GM12878 (cell line): ENCODE results near the gene VEZF1. TPM values are rescaled to one million over a fixed set of nuclear protein-coding genes. Genes with fewer than 3 reads are reported as not detected.

Source experiments
- ATAC-seq: fragments of 200-7000 bp; cut with Tn5 transposase; 3 replicates; pipeline ENCODE4 v1.9.1; 2020; ENCODE audit warnings: mild to moderate bottlenecking, moderate library complexity
- BruUV-seq: library from RNA; stranded (reverse); fragments of 400-500 nt; replicated peaks from 2 replicates; lab custom pipeline; 2021; lab: Mats Ljungman, UMichigan
- CTCF ChIA-PET: fragments of 300-600 bp; sonication (Branson Sonifier 250); formaldehyde crosslinking; extraction: SDS; loops from one replicate; lab custom pipeline; 2021; ENCODE audit warnings: inconsistent platforms; lab: Yijun Ruan, JAX
- POLR2A ChIA-PET: fragments of 350-600 bp; formaldehyde crosslinking; extraction: SDS; loops from one replicate; lab custom pipeline; 2021; ENCODE audit warnings: inconsistent platforms; lab: Charles Lee
- RAD21 ChIA-PET: fragments of 300-600 bp; sonication (Branson Sonifier 250); formaldehyde crosslinking; loops from one replicate; lab custom pipeline; 2023; ENCODE audit warnings: antibody characterized with exemption; ENCODE audit not compliant: unreplicated experiment; lab: Charles Lee
- SMC1A ChIA-PET: fragments of 300-600 bp; sonication (Branson Sonifier 250); formaldehyde crosslinking; loops from one replicate; lab custom pipeline; 2023; ENCODE audit not compliant: unreplicated experiment, uncharacterized antibody; lab: Charles Lee
- DNase-seq: peaks from one replicate; pipeline ENCODE4 v3.0.0-alpha.2; 2011; ENCODE audit warnings: low read depth, low spot score
- FAIRE-seq: peaks from 3 replicates; lab custom pipeline; 2011; peaks lifted over from hg19 to GRCh38; lab: Jason Lieb, UNC
- H2AFZ ChIP-seq: 2 replicates; pipeline ENCODE4 v1.6.0; 2011; ENCODE audit warnings: low read depth, low read length, control low read depth; ENCODE audit not compliant: control insufficient read depth
- H3K27ac ChIP-seq: 2 replicates; pipeline ENCODE4 v1.5.1; 2011; ENCODE audit warnings: control low read depth; ENCODE audit not compliant: control insufficient read depth, insufficient read depth
- H3K27me3 ChIP-seq, 2 experiments: replicated peaks in 1 of 2; 2 replicates each; pipeline versions ENCODE4 v1.6.0 to v1.6.1; 2011; ENCODE audit warnings: low read length in 1 of 2; ENCODE audit not compliant: control insufficient read depth in 2 of 2, insufficient read depth in 2 of 2
- H3K36me3 ChIP-seq, 2 experiments: 2 replicates each; pipeline ENCODE4 v1.5.1; 2011; ENCODE audit warnings: low read length in 1 of 2; ENCODE audit not compliant: control insufficient read depth in 2 of 2, insufficient read depth in 2 of 2
- H3K4me1 ChIP-seq: 2 replicates; pipeline ENCODE4 v1.6.1; 2011; ENCODE audit warnings: mild to moderate bottlenecking, low read length, moderate library complexity, mixed read lengths; ENCODE audit not compliant: control insufficient read depth, insufficient read depth
- H3K4me2 ChIP-seq: 2 replicates; pipeline ENCODE4 v1.6.0; 2011; ENCODE audit warnings: control low read depth; ENCODE audit not compliant: control insufficient read depth, insufficient read depth
- H3K4me3 ChIP-seq: fragments of 200-600 bp; sonication (generic); 2 replicates; pipeline ENCODE4 v1.5.1; 2016
- H3K79me2 ChIP-seq: 2 replicates; pipeline ENCODE4 v1.6.0; 2011; ENCODE audit warnings: low read length; ENCODE audit not compliant: control insufficient read depth, insufficient read depth
- H3K9ac ChIP-seq: 2 replicates; pipeline ENCODE4 v1.8.0; 2011; ENCODE audit warnings: low read length, control low read depth, mixed read lengths; ENCODE audit not compliant: control insufficient read depth, insufficient read depth
- H3K9me3 ChIP-seq: replicated peaks from 3 replicates; pipeline ENCODE4 v1.5.1; 2011; ENCODE audit warnings: mild to moderate bottlenecking, low read length; ENCODE audit not compliant: control insufficient read depth, insufficient read depth
- H4K20me1 ChIP-seq: 2 replicates; pipeline ENCODE4 v1.6.0; 2011; ENCODE audit not compliant: control insufficient read depth, insufficient read depth
- BMI1 ChIP-seq: fragments of 450-650 bp; IDR thresholded peaks from 2 replicates; pipeline ENCODE4 v1.6.1; 2016; ENCODE audit warnings: mild to moderate bottlenecking, moderate library complexity, borderline replicate concordance
- MEF2A ChIP-seq: IDR thresholded peaks from 2 replicates; pipeline ENCODE4 v1.6.1; 2011; ENCODE audit warnings: low read depth, mild to moderate bottlenecking, low read length, moderate library complexity; ENCODE audit not compliant: insufficient read depth
- MYC ChIP-seq: IDR thresholded peaks from 2 replicates; pipeline ENCODE4 v1.6.1; 2011; ENCODE audit warnings: mild to moderate bottlenecking, low read length, moderate library complexity, inconsistent platforms; ENCODE audit not compliant: insufficient read depth, insufficient replicate concordance, insufficient read length, severe bottlenecking
- NFYB ChIP-seq: IDR thresholded peaks from 2 replicates; pipeline ENCODE4 v1.6.1; 2011; ENCODE audit warnings: low read depth, mild to moderate bottlenecking, low read length, improper control_type of control experiment, moderate library complexity; ENCODE audit not compliant: insufficient read depth
- RAD21 ChIP-seq: IDR thresholded peaks from 2 replicates; pipeline ENCODE4 v1.6.1; 2011; ENCODE audit warnings: mild to moderate bottlenecking, low read depth, low read length, moderate library complexity; ENCODE audit not compliant: insufficient read depth
- RFX5 ChIP-seq: IDR thresholded peaks from 2 replicates; pipeline ENCODE4 v1.6.1; 2011; ENCODE audit warnings: low read depth, low read length, improper control_type of control experiment
- SMAD5 ChIP-seq: IDR thresholded peaks from 2 replicates; pipeline ENCODE4 v1.6.1; 2016; ENCODE audit warnings: antibody characterized with exemption, low read depth
- TCF7 ChIP-seq: IDR thresholded peaks from 2 replicates; pipeline ENCODE4 v1.6.1; 2014; ENCODE audit warnings: antibody characterized with exemption, borderline replicate concordance
- YY1 ChIP-seq: IDR thresholded peaks from 2 replicates; pipeline ENCODE4 v1.6.1; 2011; ENCODE audit warnings: low read depth, mild to moderate bottlenecking, low read length
- WGBS: methylation state at CpG from one replicate; pipeline ENCODE4 v1.1.6; 2016; ENCODE audit warnings: low lambda C conversion rate; ENCODE audit not compliant: insufficient replicate concordance, insufficient coverage; ENCODE audit errors: missing lambda C conversion rate; 5-methylcytosine and 5-hydroxymethylcytosine counted together
- in situ Hi-C: fragments of 300-500 bp; cut with MboI; formaldehyde crosslinking; loops from 9 replicates; pipeline ENCODE4 v1.14.3; 2018; ENCODE audit warnings: mixed read lengths
- intact Hi-C: fragments of 100-400 bp; cut with micrococcal nuclease; formaldehyde crosslinking; loops from one replicate; pipeline ENCODE4 v1.14.2; 2022; ENCODE audit not compliant: unreplicated experiment
- polyA plus RNA-seq, 11 experiments: library from polyadenylated mRNA; depleted of rRNA in 4 of 11; unstranded in 6 of 11; stranded (reverse) in 5 of 11; fragments of >200 nt; fragmentation: Nextera tagmentation in 4 of 11; fragmentation: Illumina TruSeq in 1 of 11; extraction: Ambion mirVana in 4 of 11; extraction: Trizol in 1 of 11; gene quantifications; 1 replicate in 1 of 11; 2 replicates in 10 of 11; pipeline versions ENCODE4 v1.2.1 to v1.2.3, GENCODE V29; 2011 to 2016; ENCODE audit warnings: inconsistent platforms in 2 of 11, missing spikeins in 2 of 11, low read depth in 1 of 11
- total RNA-seq, 4 experiments: library from RNA; depleted of rRNA in 3 of 4; stranded (reverse); fragments of >200 nt in 3 of 4; fragmentation: Illumina TruSeq in 1 of 4; extraction: Trizol in 1 of 4; gene quantifications; 2 replicates each; pipeline versions ENCODE4 v1.2.1 to v1.2.3, GENCODE V29; 2013 to 2021
- TF ChIP-seq, protein P1 (sequence below): IDR thresholded peaks from 2 replicates; pipeline ENCODE4 v1.6.1; 2012; ENCODE audit warnings: low read length, inconsistent platforms
- TF ChIP-seq, protein P2 (sequence below): IDR thresholded peaks from 2 replicates; pipeline ENCODE4 v1.6.1; 2011; ENCODE audit warnings: low read depth, mild to moderate bottlenecking, low read length, moderate library complexity, borderline replicate concordance; ENCODE audit errors: extremely low read depth
- TF ChIP-seq, protein P3 (sequence below): IDR thresholded peaks from 2 replicates; pipeline ENCODE4 v1.6.1; 2011; ENCODE audit warnings: low read depth, low read length, improper control_type of control experiment, borderline replicate concordance

VEZF1 gene
- total and polyA plus RNA-seq, 10 of the 15 experiments (the other 5 are each of a cell fraction or from before 2014, with no cell fraction given) = 9.5 to 28.2 (median 20.3) TPM

DNA sequence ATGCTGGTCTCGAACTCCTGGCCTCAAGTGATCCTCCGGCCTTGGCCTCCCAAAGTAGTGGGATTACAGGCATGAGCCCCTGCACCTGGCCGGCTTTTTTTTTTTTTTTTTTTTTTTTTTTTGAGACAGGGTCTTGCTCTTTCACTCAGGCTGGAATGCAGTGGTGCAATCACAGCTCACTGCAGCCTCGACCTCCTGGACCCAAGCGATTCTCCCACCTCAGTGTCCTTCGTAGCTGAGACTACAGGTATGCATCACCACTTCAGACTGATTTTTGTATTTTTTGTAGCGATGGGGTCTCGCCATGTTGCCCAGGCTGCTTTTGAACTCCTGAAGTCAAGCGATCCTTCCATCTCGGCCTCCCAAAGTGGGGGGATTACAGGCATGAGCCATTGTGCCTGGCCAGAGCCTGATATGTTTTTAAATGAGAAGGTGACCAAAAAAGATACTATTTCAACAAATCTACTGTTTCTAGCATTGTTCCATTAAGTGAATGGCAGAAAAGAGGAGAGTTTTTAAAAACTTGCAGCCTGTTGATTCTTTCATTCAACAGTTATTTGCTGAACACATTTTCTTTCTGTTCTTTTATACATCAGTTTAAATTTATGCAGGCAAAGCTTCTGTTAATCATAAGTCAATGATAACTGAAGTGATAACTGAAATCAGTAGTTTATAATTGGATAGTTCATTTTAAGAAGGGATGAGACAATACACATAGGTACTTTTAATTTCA is 22.2 kb upstream of the VEZF1 start:
- in situ Hi-C loops = no loop called here
- CTCF ChIA-PET = interaction anchor here (1.4 to 1.5 kb wide), 2 partner anchors 10 to 13 kb away, joined by 4 to 7 read pairs; no protein-coding TSS in a partner anchor
- H3K9ac ChIP-seq = no peak overlapping the region
- ATAC-seq (no peak), DNase-seq (no peak), FAIRE-seq (no peak)
- peaks cover 23% of the 10 kb centered on the region for H3K79me2 ChIP-seq
- H3K27me3 ChIP-seq = no peaks in the 10 kb centered on the region
- RAD21 ChIA-PET = no interaction called here
- TF ChIP-seq TCF7 (no peak), MEF2A (no peak), NFYB (no peak), MYC (no peak), RAD21 (no peak), RFX5 (no peak), SMAD5 (no peak), YY1 (no peak), BMI1 (no peak)
- TF ChIP-seq, protein P1, sequence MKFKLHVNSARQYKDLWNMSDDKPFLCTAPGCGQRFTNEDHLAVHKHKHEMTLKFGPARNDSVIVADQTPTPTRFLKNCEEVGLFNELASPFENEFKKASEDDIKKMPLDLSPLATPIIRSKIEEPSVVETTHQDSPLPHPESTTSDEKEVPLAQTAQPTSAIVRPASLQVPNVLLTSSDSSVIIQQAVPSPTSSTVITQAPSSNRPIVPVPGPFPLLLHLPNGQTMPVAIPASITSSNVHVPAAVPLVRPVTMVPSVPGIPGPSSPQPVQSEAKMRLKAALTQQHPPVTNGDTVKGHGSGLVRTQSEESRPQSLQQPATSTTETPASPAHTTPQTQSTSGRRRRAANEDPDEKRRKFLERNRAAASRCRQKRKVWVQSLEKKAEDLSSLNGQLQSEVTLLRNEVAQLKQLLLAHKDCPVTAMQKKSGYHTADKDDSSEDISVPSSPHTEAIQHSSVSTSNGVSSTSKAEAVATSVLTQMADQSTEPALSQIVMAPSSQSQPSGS = no peak
- TF ChIP-seq, protein P2, sequence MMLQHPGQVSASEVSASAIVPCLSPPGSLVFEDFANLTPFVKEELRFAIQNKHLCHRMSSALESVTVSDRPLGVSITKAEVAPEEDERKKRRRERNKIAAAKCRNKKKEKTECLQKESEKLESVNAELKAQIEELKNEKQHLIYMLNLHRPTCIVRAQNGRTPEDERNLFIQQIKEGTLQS = no peak
- TF ChIP-seq, protein P3, sequence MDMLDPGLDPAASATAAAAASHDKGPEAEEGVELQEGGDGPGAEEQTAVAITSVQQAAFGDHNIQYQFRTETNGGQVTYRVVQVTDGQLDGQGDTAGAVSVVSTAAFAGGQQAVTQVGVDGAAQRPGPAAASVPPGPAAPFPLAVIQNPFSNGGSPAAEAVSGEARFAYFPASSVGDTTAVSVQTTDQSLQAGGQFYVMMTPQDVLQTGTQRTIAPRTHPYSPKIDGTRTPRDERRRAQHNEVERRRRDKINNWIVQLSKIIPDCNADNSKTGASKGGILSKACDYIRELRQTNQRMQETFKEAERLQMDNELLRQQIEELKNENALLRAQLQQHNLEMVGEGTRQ = no peak
- TF ChIP-seq, all 136 proteins: peak for 0
- WGBS = 93% methylated on average over 8 of the region's 10 CpGs
- Histone ChIP-seq H3K27ac (no peak overlapping the region), H3K4me3 (no peak overlapping the region), H3K4me1 (no peaks in the 10 kb centered on the region), H4K20me1 (no peaks in the 10 kb centered on the region), H2AFZ (no peak overlapping the region), H3K4me2 (no peak overlapping the region), H3K9me3 (no peaks in the 10 kb centered on the region), H3K36me3 (peaks cover under 1 to 5% of the 10 kb centered on the region in 2 experiments; a peak in 2 of 4 replicates)
- POLR2A ChIA-PET = no interaction called here
- BruUV-seq = no TSS peak
- SMC1A ChIA-PET = no interaction called here
- intact Hi-C loops = no loop called here
